HCT116 (cell line): ENCODE data around the gene CALD1.

ENCODE experiments used
- ELF1 ChIP-seq: IDR thresholded peaks from 2 replicates; pipeline ENCODE4 v1.6.1; 2012; ENCODE audit warnings: low read depth, borderline replicate concordance
- EZH2phosphoT487 ChIP-seq: fragments of 200-600 bp; IDR thresholded peaks from 2 replicates; pipeline ENCODE4 v1.6.1; 2018; ENCODE audit warnings: antibody characterized with exemption, borderline replicate concordance
- FOSL1 ChIP-seq: IDR thresholded peaks from 2 replicates; pipeline ENCODE4 v1.6.1; 2012; ENCODE audit warnings: low read depth
- POLR2AphosphoS5 ChIP-seq: IDR thresholded peaks from 2 replicates; pipeline ENCODE4 v1.6.1; 2011; ENCODE audit warnings: mild to moderate bottlenecking, low read depth, low read length, moderate library complexity
- SIN3A ChIP-seq: IDR thresholded peaks from 2 replicates; pipeline ENCODE4 v1.6.1; 2012; ENCODE audit warnings: low read depth
- TF ChIP-seq, protein P1 (sequence below), 3 experiments: fragments of 200-600 bp in 1 of 3; sonication (generic) in 1 of 3; IDR thresholded peaks in 2 of 3; conservative IDR thresholded peaks in 1 of 3; 2 replicates each; pipeline ENCODE4 v1.5.1; 2012 to 2017; ENCODE audit warnings: low read depth in 2 of 3, low read length in 2 of 3, antibody characterized with exemption in 1 of 3, borderline replicate concordance in 1 of 3, control low read depth in 1 of 3, mild to moderate bottlenecking in 1 of 3, mixed read lengths in 1 of 3, mixed run types in 1 of 3, moderate library complexity in 1 of 3; ENCODE audit not compliant: insufficient read depth in 1 of 3

DNA sequence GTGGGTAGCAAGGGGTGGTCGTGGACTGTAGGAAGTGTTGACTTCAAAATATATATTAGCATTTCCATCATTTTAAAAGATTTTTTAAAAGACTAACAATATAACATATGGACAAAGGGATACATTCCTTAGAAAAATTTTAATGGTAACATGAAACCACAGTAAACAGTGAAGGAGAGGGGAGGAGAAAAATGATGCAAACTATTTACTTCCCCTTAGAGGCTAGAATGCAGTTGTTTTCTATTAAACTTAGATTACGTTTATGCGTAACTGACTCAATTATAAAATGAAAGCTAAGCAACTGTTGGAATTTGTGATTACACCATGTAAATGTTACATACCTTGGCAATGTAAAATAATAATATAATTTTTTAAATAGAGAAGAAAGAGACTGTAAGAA, 41.3 kb downstream of the CALD1 start:
- TF ChIP-seq SIN3A = no peak
- TF ChIP-seq, protein P1, sequence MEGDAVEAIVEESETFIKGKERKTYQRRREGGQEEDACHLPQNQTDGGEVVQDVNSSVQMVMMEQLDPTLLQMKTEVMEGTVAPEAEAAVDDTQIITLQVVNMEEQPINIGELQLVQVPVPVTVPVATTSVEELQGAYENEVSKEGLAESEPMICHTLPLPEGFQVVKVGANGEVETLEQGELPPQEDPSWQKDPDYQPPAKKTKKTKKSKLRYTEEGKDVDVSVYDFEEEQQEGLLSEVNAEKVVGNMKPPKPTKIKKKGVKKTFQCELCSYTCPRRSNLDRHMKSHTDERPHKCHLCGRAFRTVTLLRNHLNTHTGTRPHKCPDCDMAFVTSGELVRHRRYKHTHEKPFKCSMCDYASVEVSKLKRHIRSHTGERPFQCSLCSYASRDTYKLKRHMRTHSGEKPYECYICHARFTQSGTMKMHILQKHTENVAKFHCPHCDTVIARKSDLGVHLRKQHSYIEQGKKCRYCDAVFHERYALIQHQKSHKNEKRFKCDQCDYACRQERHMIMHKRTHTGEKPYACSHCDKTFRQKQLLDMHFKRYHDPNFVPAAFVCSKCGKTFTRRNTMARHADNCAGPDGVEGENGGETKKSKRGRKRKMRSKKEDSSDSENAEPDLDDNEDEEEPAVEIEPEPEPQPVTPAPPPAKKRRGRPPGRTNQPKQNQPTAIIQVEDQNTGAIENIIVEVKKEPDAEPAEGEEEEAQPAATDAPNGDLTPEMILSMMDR (IDR thresholded peaks at IDR 0.05 in 2 of 3, conservative IDR thresholded peaks at IDR 0.05 in 1 of 3; ENCODE audit: borderline replicate concordance in 1 of 3, insufficient read depth in 1 of 3, low read depth in 2 of 3, low read length in 2 of 3) = no peak
- no peak for TF ChIP-seq FOSL1
- no peak for TF ChIP-seq ELF1
- no peak for TF ChIP-seq EZH2phosphoT487
- no peak for TF ChIP-seq POLR2AphosphoS5
